GM10248 (cell line): ENCODE measurements around the gene ZNF862.

Experiments used
- CTCF ChIA-PET: fragments of 300-600 bp; sonication (Branson Sonifier 250); formaldehyde crosslinking; extraction: SDS; loops from one replicate; lab custom pipeline; 2021; ENCODE audit warnings: antibody characterized with exemption; lab: Yijun Ruan, JAX
- POLR2A ChIA-PET: fragments of 350-650 bp; sonication (Branson Sonifier 250); formaldehyde crosslinking; extraction: SDS; loops from one replicate; lab custom pipeline; 2020; ENCODE audit warnings: antibody characterized with exemption; lab: Yijun Ruan, JAX
- DNase-seq: peaks from one replicate; pipeline ENCODE4 v3.0.0; 2012; ENCODE audit errors: extremely low spot score
- TF ChIP-seq, protein P1 (sequence below): IDR thresholded peaks from 2 replicates; pipeline ENCODE4 v1.5.1; 2012; ENCODE audit warnings: mild to moderate bottlenecking, low read depth; ENCODE audit errors: extremely low read depth, missing control alignments, control extremely low read depth

The ZNF862 gene

DNA sequence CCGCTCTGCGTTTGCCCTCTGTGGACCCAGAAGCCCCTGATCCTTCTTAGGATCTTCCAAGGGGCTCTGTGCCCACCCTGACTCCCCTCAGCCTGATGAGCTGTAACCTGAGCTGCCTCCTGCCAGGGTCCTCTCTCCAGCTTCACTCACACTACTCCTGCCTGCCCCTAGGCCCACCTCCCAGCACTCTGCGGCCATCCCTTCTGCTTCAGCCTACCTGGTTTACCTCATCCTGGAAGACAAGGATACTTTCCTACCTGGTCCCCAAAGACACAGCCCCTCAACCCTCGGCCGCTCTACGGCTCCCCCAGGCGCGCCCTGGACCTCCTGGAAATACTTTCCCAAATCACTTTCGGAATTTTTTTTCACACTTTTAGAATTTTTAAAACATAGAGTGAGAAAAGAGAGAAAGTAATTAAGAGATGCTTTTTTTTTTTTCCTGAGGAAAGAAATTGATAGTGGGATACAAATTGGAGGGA, 6.4 kb upstream of the ZNF862 start:
- ChIA-PET POLR2A (no interaction called here), CTCF (interaction anchor here (1.0 kb wide), 1 partner anchor 90 kb away, joined by 3 read pairs; no protein-coding TSS in a partner anchor)
- TF ChIP-seq, protein P1, sequence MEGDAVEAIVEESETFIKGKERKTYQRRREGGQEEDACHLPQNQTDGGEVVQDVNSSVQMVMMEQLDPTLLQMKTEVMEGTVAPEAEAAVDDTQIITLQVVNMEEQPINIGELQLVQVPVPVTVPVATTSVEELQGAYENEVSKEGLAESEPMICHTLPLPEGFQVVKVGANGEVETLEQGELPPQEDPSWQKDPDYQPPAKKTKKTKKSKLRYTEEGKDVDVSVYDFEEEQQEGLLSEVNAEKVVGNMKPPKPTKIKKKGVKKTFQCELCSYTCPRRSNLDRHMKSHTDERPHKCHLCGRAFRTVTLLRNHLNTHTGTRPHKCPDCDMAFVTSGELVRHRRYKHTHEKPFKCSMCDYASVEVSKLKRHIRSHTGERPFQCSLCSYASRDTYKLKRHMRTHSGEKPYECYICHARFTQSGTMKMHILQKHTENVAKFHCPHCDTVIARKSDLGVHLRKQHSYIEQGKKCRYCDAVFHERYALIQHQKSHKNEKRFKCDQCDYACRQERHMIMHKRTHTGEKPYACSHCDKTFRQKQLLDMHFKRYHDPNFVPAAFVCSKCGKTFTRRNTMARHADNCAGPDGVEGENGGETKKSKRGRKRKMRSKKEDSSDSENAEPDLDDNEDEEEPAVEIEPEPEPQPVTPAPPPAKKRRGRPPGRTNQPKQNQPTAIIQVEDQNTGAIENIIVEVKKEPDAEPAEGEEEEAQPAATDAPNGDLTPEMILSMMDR, result no peak
- DNase-seq, result no peak

DNA sequence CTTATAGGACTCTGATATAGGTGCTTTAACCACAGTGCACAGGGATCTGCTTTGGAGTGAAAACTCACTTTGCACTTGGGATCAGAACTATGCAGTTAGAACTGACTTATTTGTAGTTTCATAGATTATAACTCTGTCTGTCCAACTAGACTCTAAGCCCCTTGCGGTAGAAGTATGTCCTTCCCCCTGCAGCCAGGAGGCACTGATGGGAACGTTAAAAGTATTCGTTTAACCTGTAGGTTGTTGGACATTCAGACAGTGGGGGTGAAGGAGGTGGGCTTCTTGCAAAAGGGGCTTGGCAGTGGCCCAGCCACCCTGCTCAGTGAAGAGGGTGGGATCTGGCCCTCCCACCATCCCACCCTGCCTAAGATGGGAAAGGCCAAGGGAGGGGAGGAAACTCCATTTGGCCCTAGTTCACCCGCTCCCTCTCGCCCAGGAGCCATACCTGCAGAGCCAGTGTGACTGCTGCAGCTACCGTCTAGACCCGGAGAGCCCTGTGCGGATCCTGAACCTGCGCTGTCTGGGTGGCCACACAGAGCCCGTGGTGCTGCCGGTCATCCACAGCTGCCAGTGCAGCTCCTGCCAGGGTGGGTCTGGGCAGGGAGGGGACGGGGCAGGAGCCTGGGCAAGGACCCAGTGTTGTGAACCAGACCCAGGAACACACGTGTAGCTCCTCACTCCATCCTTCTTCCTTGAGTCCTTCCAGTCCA, 5.7 kb upstream of the ZNF862 start:
- ChIA-PET POLR2A (no interaction called here), CTCF (interaction anchor here (1.0 kb wide), 1 partner anchor 91 kb away, joined by 3 read pairs; no protein-coding TSS in a partner anchor)
- TF ChIP-seq, protein P1, result no peak
- no peak for DNase-seq

DNA sequence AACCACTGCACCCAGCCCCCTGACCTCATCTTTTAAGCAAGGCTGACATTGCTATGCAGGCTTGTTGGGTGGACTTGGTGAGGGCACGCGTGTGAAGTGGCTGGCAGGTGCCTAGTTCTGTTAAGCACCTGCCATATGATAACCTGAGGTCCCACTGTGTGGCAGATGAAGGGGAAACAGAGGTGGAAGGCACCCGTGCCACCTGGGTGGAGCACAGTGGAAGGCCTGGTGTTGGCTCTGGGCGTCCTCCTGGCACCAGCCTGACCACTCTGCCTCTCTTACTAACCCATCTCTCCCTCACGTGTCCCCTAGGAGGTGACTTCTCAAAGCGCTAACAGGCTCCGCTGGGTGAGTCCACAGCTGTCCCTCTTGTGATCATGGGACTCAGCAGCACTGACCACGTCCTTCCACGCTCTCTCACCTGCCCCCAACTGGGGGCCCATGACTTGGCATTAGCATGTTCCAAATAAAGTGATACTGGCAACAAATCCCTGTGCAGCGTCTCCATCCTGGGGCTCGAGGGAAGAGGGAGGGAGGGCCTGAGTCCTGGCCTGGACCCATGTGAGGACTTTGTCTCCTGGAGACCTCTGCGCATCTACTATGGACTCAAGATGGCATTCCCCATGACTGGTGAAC, 4.6 kb upstream of the ZNF862 start:
- ChIA-PET CTCF (no interaction called here), POLR2A (no interaction called here)
- TF ChIP-seq, protein P1, result no peak
- no peak for DNase-seq

DNA sequence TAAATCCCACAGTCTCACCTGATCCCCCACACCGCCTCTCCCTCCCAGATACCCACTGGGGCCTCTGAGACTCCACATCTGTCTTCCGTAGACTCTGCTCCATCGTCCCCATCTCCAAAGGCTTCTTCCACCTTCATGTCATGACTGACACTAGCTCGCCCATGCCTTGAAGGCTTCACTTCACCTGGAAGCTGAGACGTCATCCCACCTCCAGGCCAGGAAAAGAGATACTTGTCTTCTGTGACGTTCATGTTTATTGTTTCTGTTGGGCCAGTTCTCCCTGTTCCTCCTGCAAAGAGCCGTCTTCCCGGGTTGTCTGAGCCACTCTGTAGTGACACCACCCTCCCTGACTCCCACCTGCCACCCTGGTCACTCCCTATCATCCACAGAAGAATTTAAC, 3.6 kb upstream of the ZNF862 start:
- ChIA-PET CTCF (interaction anchor here (1.4 kb wide), 1 partner anchor 15 kb away, joined by 4 read pairs; no protein-coding TSS in a partner anchor), POLR2A (no interaction called here)
- TF ChIP-seq, protein P1, result no peak
- DNase-seq, result no peak

DNA sequence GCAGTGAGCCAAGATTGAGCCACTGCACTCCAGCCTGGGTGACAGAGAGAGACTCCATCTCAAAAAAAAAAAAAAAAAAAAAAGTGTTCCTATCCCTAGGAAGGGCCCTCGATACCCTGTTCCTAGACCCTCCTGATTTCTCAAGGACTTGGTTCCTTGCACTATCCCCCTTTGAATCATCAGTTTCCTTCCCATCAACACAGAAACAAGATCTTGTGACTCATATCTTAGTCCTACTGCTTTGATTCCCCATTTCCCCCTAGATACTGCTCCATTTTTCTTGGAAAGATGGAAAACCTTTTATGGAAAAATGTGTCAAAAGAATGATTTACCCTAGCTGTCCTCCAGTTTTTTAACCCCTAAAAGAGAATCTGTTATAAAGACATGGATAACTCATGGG, 1.7 kb upstream of the ZNF862 start:
- TF ChIP-seq, protein P1, result no peak
- DNase-seq, result no peak
- CTCF ChIA-PET, result interaction anchor here (1.1 kb wide), 1 partner anchor 14 kb away, joined by 3 read pairs; no protein-coding TSS in a partner anchor

DNA sequence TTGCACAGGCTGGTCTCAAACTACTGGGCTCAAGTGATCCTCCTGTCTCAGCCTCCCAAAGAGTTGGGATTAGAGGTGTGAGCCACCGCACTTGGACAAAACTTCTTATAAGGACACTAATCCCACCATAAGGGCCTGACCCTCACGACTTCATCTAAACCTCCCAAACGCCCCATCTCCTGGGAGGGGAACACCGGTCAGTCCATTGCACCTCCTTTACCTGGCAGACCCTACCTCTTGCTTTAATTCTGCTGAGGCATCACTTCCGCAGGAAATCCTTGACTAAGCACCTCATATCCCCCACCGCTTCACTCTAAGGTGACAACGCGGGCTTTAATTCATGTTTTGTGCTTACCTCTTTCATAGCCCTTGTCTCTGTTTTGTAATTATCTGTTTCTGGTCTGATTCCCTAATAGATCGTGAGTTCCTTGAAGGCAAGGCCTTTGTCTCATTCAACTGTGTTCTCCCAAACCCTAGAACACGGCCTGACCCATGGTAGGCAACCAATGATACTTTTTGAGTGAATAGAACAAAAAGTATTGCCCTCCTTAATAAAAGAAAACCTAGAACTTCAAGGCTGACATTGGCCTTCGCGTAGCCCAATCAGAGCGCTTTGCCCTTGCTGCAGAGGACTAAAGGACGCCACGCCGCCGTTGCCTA, 481 bp upstream of the ZNF862 start:
- DNase-seq, result no peak
- TF ChIP-seq, protein P1, result no peak
- POLR2A ChIA-PET, result interaction anchor here (0.6 kb wide), 1 partner anchor 17 kb away, joined by 3 read pairs; no protein-coding TSS in a partner anchor
- CTCF ChIA-PET, result interaction anchor here (0.7 to 1.4 kb wide), 3 partner anchors 171 to 1561 kb away, joined by 3 to 4 read pairs (median 3); no protein-coding TSS in a partner anchor

More for the DNA sequence above, 1.7 kb upstream of the ZNF862 start:
- POLR2A ChIA-PET, result no interaction called here
